Heart left ventricle (tissue), 13 donors: Measurements from ENCODE around the gene KIAA1958.

Source experiments
- CTCF ChIP-seq, 12 donors: fragments of 200-600 bp; sonication (generic) in 4 of 12; IDR thresholded peaks; one replicate each; pipeline versions ENCODE4 v1.5.0 to v1.8.0; 2018 to 2022; ENCODE audit warnings: antibody characterized with exemption in 12 of 12, mild to moderate bottlenecking in 5 of 12
- POLR2A ChIP-seq, 2 donors: fragments of 450-650 bp; IDR thresholded peaks; one replicate each; pipeline ENCODE4 v1.6.1; 2017; ENCODE audit warnings: antibody characterized with exemption in 2 of 2, mild to moderate bottlenecking in 2 of 2, moderate library complexity in 2 of 2
- donor health status: ischemic (EF 13 %, LVEDD 7.1; RV severe dilation, severe dysfunction).
- donor health status: DM: no; HTN: yes; CAD: no.
- donor health status: DM: no; HTN: no; CAD: no.
- donor health status: ischemic (EF 25% LVEDD 6.9; RV normal size, moderate dysfunction).
- donor health status: ischemic (EF 25% LVEDD 5.7; RV mildly dilated, moderate dysfunction).
- donor health status: ischemic (EF 35%, LVEDD 5.7; RV mildly dilated, moderate dysfunction).
- donor health status: nonischemic (EF 11% LVEDD 7.7; RV severe dilation, severe dysfunction).
- donor health status: DM: yes; HTN: yes; CAD: no.
- donor health status: PGD.
- donor health status: ischemic (EF 29% LVEDD 5.4; RV normal size, mild dysfunction).
- donor health status: nonischemic (EF 23%, LVEDD 6.1; RV moderate dilation, normal function).

DNA sequence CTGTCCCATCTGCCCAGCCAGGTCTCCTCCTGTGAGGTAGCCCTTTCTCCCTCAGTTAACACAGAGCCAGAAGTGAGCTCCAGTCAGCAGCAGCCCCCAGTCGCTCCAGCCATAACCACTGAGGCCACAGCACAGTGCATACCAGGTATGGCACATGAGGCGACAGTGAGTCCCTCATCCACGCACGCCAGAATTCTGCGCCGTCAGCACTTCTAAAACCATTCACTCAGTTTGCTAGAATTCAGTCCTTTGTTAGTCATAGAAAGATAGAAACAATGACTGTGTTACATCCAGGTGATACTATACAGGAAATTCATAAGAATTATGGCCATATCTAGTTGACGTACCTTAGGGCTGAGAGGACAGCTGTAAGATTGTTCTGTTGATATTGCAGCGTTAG lies 88.5 kb downstream of the KIAA1958 start:
- TF ChIP-seq CTCF (IDR thresholded peaks at IDR 0.05) = no peak
- no peak for TF ChIP-seq POLR2A (IDR thresholded peaks at IDR 0.05)
